Stimulated activated CD4-positive, alpha-beta T cell treated with anti-CD3 and anti-CD28 coated beads, Interleukin-2, amount 100 ng/mL, for 4 hours (primary cell): ENCODE data around the gene THSD4.

Experiments
- DNase-seq: peaks from one replicate; pipeline ENCODE4 v3.0.0-alpha.2; 2020; ENCODE audit warnings: low read depth

Gene THSD4

GRCh38 chr15:71330638-71331162 is 215.4 kb downstream of the THSD4 start:
- DNase-seq = no peak

GRCh38 chr15:71331173-71331572 is 215.9 kb downstream of the THSD4 start:
- DNase-seq = no peak

DNA sequence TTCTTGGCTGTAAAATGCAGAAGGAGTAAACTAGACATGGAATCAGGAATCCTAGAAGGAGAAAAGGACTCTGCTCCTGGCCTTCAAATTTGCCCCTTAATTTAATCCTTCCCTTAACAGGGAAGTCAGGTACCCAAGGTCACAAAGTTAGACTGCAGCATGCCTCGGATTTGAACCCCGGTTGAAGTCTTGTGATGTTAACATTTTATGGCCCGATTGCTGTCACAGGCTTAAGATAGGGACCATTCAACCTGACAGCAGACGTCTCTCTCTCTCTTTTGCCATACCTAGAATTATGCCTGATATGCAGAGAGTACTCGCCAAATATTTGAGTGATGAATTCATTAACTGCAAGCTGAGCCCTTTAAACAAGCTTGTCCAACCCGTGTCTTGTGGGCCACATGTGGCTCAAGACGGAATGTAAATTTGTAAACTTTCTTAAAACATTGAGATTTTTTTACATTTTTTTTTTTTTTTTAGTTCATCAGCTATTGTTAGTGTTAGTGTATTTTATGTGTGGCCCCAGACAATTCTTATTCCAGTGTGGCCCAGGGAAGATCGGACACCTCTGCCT is 217.2 kb downstream of the THSD4 start:
- no peak for DNase-seq

DNA sequence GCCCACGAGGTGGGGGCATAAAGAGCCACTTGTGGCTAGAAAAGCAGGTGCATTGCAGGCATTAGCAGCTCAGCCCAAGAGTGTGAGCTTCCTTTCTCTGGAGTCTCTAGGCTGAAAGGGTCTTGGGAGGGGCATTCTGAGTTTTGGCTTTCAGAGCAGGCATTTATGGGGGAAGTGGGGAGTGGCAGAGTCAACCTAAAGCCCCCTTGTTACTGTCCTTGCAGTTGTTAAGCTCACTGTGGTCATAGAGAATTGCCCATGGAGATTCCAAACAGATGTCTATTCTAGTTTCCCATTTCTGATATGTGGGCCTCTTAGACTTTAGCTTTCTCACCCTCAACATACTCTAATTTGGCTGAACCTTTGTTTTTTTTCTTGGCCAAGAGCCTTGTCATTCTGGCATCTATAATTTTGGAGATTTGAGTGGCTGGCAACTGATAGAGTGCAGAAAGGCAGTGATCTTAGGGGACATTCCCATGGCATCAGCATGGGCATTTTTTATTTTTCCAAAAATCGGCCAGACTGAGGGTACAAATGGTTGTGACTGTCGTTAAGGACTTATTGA is 217.9 kb downstream of the THSD4 start:
- no peak for DNase-seq

DNA sequence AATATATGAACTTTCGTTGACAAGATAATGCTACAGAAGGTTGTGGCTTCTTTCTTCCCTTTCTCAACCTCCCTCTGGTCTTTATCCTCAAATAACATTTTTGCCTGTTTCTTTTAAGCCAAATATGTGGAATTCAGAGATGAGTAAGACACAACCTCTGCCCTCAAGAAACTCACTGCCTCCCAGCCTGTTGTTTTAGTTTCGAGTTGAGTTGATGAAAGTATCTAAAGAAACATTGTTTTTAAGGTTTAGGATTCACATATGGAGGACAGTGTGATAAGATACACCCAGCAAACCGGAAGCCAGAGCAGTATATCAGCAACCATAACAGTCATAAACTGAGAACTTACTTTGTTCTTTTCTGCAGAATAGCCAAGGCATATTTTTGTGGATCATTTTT is 218.6 kb downstream of the THSD4 start:
- no peak for DNase-seq

DNA sequence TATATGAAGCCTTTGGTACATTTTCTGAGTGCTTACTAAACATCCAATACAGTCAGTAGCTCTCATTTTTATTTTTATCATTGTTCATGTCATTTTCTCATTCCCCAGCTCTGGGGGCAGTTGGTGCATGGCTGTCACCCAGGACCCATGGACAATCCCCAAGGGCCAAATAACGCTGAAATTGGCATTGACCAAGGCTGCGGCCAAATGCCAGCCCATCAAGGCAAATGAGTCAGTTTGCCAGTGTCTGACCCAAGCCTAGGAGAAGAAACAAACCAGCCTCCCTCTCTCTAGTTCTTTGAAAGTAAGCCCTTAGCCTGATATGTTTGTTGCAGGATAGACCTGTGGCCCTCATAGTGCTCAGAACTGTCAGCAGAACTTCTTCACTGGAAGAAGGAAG is 219.2 kb downstream of the THSD4 start:
- no peak for DNase-seq

- DNase-seq = no peak
These were observed 219.6 kb downstream of the THSD4 start for GRCh38 chr15:71334873-71335272.

DNA sequence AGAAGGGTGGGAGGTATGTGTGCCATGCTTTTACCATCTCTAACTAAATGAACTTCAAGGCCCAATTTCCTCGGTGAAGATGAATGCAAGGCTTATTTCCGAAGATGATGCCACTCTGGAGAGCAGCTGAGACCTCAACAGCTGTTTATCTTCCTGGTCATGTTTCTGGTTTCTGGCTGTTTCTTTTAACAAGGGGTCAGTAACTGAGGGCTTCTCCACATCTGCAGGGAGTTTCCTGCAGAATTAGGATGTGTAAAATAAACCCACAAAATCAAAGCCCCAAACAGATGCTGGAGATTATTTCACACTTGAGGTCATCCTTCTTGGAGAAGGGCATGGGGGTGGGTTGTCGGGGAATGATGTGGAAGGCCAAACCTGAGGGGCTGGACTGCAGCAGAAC is 220.3 kb downstream of the THSD4 start:
- no peak for DNase-seq

GRCh38 chr15:71336671-71337070 is 221.4 kb downstream of the THSD4 start:
- no peak for DNase-seq

DNA sequence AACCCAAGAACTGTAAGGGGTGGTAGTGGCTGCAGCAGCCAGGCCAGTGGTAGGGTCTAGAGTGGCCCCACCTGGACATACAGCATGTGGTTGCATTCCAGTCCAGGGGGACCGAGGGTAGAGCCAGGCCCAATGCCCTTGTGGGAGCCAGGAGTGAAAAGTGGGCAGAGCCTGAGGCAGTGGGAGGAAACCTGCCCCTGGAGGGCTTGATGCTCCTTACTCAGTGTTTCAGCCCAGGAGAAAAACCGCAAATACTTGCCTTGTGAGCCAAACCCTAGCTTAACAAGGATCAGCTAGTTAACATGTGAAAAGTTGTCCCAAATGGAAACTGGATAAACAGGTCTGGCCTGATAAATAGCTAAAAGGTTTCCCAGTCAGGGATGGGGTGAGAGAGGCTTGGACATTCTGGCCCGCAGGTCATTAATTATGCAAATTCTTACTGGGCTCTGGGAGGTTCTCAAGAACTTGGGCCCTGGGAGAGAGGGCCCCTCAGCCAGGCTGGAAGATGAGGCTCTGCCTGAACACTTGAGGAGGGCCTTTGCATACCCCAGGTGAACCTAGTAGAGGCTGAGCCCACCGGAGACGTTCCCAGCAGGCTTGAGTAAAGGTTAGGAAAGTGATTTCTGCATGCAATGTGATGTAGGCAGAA is 222.1 kb downstream of the THSD4 start:
- no peak for DNase-seq

DNA sequence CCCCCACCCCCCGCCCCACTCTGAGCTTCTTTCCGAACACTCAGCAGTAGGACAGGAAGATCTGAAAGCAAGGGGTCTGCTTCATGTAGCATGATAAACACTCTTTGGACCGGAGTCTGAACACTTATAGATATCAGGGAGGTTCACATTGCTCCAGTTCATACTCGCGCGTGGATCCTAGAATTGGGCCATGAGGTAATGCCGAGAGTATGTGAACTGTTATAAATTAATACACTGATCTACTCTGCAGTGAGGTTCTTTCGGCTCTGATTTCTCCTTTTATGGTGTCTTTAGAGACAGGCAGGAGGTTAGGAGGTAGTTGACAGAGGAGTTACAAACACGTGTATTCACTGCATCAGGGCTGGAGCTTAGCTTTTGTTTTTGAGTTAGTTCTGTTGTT is 223.0 kb downstream of the THSD4 start:
- DNase-seq = no peak

GRCh38 chr15:71338827-71339542 is 223.7 kb downstream of the THSD4 start:
- DNase-seq = no peak

- DNase-seq = no peak
These were observed 226.7 kb downstream of the THSD4 start for GRCh38 chr15:71341811-71342550.

GRCh38 chr15:71342658-71343057 is 227.4 kb downstream of the THSD4 start:
- no peak for DNase-seq

DNA sequence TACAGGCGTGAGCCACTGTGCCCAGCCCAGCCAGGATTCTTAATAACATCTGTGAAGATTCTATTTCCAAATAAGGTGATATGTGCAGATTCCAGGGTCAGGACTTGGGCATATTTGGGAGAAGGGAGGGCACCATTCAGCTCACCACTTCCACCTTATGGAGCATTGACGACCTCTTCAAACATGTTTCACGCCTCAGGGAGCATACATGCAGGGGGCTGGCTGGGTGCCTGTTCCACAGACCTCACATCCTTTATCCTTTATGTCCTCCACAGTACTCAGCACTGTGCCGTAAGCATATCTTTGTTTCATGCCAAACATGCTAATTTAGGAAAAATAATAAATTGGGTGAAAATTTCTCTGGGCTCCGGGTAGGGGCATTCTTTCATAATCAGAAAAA is 229.0 kb downstream of the THSD4 start:
- DNase-seq = no peak

GRCh38 chr15:71345186-71345585 is 229.9 kb downstream of the THSD4 start:
- no peak for DNase-seq

GRCh38 chr15:71346464-71346863 is 231.2 kb downstream of the THSD4 start:
- no peak for DNase-seq

GRCh38 chr15:71348597-71348996 is 233.3 kb downstream of the THSD4 start:
- DNase-seq = no peak

- DNase-seq = no peak
These were observed 234.1 kb downstream of the THSD4 start for GRCh38 chr15:71349336-71349735.

DNA sequence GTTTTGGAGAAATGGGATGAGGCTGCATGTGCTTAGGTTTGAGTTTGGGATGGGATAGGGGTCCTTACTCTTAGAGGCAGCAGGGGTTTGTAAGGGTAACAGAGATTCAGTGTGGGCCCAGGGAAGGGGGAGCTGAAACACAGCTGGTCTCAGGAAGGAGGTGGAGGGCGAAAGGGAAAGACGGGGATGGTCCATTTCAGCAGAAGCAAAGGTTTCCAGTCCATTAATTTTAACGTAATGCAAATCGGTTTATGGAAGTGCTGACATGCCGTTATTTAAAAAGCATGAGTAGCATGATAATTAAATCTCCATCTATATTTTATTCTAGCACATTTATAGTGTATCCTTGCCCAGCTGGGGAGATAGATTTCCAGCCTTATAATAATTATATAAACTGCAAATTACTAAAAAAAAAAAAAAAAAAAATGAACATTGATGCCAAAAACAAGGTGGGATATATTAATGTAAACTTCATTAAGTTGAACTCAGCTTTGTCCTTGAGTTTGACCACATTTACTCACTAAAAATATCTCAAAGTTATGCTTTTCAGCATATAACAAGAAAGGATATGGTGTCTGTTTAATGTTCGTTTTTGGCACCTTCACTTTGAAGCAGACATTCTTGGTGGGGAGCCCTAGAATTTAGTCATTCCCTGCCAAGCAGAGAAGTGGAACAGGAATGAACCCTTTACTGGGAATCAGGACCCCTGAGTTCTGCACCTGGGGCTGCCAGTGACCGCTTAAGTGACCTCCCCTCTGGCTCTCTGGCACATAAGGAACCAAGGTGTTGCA is 234.7 kb downstream of the THSD4 start:
- DNase-seq = no peak

GRCh38 chr15:71350622-71351378 is 235.5 kb downstream of the THSD4 start:
- no peak for DNase-seq
